CD4-positive, alpha-beta T cell (primary cell): ENCODE measurements around the gene EMCN. TPM values are rescaled to one million over a fixed set of nuclear protein-coding genes. Genes with fewer than 3 reads are reported as not detected.

Source experiments
- ATAC-seq: fragments of 200-7000 bp; cut with Tn5 transposase; one replicate; pipeline ENCODE4 v1.10.0; 2022; ENCODE audit warnings: mild to moderate bottlenecking; ENCODE audit not compliant: poor library complexity
- CTCF ChIA-PET: fragments of 350-600 bp; sonication (Branson Sonifier 250); formaldehyde crosslinking; loops from one replicate; lab custom pipeline; 2021; ENCODE audit warnings: antibody characterized with exemption, inconsistent platforms; lab: Charles Lee
- POLR2A ChIA-PET: fragments of 350-600 bp; sonication (Branson Sonifier 250); formaldehyde crosslinking; loops from one replicate; lab custom pipeline; 2021; ENCODE audit warnings: antibody characterized with exemption, inconsistent platforms; lab: Charles Lee
- DNase-seq, 14 experiments: peaks; one replicate each; pipeline ENCODE4 v3.0.0-alpha.2; 2013 to 2020; ENCODE audit warnings: mixed read lengths in 2 of 14
- H3K27ac ChIP-seq, 2 donors: one replicate each; pipeline versions ENCODE4 v1.5.1 to v1.7.0; 2013; ENCODE audit warnings: low read length in 2 of 2, low read depth in 1 of 2, mild to moderate bottlenecking in 1 of 2
- H3K27me3 ChIP-seq, 2 experiments: 1 replicate in 1 of 2; 2 replicates in 1 of 2; pipeline versions ENCODE4 v1.6.1 to v1.7.0; 2013; ENCODE audit warnings: low read length in 2 of 2, control low read depth in 1 of 2, mild to moderate bottlenecking in 1 of 2, moderate library complexity in 1 of 2; ENCODE audit not compliant: insufficient read depth in 2 of 2, control insufficient read depth in 1 of 2
- H3K36me3 ChIP-seq: one replicate; pipeline ENCODE4 v1.6.1; 2013; ENCODE audit warnings: low read length, control low read depth; ENCODE audit not compliant: insufficient read depth
- H3K4me1 ChIP-seq: one replicate; pipeline ENCODE4 v1.6.1; 2013; ENCODE audit warnings: low read length, control low read depth; ENCODE audit not compliant: insufficient read depth
- H3K4me3 ChIP-seq: one replicate; pipeline ENCODE4 v1.5.1; 2013; ENCODE audit warnings: mild to moderate bottlenecking, low read length, moderate library complexity
- H3K9me3 ChIP-seq, 2 experiments: 1 replicate in 1 of 2; 2 replicates in 1 of 2; pipeline versions ENCODE4 v1.6.1 to v1.7.0; 2013; ENCODE audit warnings: low read length in 2 of 2, mild to moderate bottlenecking in 2 of 2, control low read depth in 1 of 2, moderate library complexity in 1 of 2; ENCODE audit not compliant: control insufficient read depth in 1 of 2, insufficient read depth in 1 of 2
- H3K27ac Mint-ChIP-seq: one replicate; pipeline ENCODE4 v1.8.0; 2020; ENCODE audit warnings: mixed read lengths
- H3K27me3 Mint-ChIP-seq: one replicate; pipeline ENCODE4 v1.8.0; 2021; ENCODE audit warnings: mixed read lengths
- H3K36me3 Mint-ChIP-seq: one replicate; pipeline ENCODE4 v1.8.0; 2021; ENCODE audit warnings: low read depth, mixed read lengths
- H3K4me1 Mint-ChIP-seq: one replicate; pipeline ENCODE4 v1.8.0; 2021; ENCODE audit warnings: low read depth, mixed read lengths
- H3K4me3 Mint-ChIP-seq: one replicate; pipeline ENCODE4 v1.8.0; 2020; ENCODE audit warnings: mild to moderate bottlenecking, mixed read lengths
- H3K9me3 Mint-ChIP-seq: one replicate; pipeline ENCODE4 v1.8.0; 2020; ENCODE audit warnings: mixed read lengths
- intact Hi-C, 2 experiments: fragments of 100-400 bp; cut with DNase I in 1 of 2; cut with micrococcal nuclease in 1 of 2; formaldehyde crosslinking; loops; one replicate each; pipeline versions ENCODE4 v1.15.1 to v1.9.0; 2023 to 2025; cut with DNase I, micrococcal nuclease
- total RNA-seq, 174 experiments: library from RNA in 2 of 174; stranded (reverse) in 2 of 174; gene quantifications; one replicate each; pipeline ENCODE4 v1.2.3 and lab custom pipeline; 2021 to 2026
- TF ChIP-seq, protein P1 (sequence below): fragments of 200-600 bp; IDR thresholded peaks from one replicate; pipeline ENCODE4 v1.8.0; 2022; ENCODE audit warnings: antibody characterized with exemption, mild to moderate bottlenecking

The EMCN gene
- total RNA-seq, 2 experiments from 2014 or later: not detected

DNA sequence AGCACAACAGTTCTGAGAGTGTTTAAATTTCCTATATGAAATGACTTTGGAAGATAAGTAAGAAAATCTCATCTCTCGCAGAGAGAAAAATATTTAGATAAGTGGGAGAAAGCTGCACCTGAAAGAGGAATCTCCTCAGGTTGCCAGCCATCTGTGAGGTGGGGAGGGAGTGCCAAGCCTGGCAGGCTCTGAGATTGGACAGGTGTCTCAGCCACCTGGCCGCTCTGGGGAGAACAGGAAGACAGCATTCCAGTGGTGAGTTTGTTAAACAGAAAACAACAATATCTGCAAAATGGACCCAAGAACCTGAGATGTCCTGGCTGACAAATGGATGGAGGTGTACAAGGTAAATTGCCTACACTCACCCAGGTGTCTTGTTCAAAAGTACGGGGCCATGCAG lies 31.3 kb downstream of the EMCN start:
- Mint-ChIP-seq H3K9me3 (peaks cover 3% of the 10 kb centered on the region), H3K4me3 (no peak overlapping the region), H3K4me1 (no peaks in the 10 kb centered on the region), H3K36me3 (no peaks in the 10 kb centered on the region), H3K27ac (no peak overlapping the region), H3K27me3 (no peaks in the 10 kb centered on the region)
- no peak for DNase-seq
- H3K9me3 ChIP-seq: peaks cover 2 to 4% of the 10 kb centered on the region in 2 experiments
- CTCF ChIA-PET: no interaction called here
- no peaks in the 10 kb centered on the region for H3K36me3 ChIP-seq
- no peaks in the 10 kb centered on the region for H3K27me3 ChIP-seq
- no peak overlapping the region for H3K4me3 ChIP-seq
- TF ChIP-seq, protein P1, sequence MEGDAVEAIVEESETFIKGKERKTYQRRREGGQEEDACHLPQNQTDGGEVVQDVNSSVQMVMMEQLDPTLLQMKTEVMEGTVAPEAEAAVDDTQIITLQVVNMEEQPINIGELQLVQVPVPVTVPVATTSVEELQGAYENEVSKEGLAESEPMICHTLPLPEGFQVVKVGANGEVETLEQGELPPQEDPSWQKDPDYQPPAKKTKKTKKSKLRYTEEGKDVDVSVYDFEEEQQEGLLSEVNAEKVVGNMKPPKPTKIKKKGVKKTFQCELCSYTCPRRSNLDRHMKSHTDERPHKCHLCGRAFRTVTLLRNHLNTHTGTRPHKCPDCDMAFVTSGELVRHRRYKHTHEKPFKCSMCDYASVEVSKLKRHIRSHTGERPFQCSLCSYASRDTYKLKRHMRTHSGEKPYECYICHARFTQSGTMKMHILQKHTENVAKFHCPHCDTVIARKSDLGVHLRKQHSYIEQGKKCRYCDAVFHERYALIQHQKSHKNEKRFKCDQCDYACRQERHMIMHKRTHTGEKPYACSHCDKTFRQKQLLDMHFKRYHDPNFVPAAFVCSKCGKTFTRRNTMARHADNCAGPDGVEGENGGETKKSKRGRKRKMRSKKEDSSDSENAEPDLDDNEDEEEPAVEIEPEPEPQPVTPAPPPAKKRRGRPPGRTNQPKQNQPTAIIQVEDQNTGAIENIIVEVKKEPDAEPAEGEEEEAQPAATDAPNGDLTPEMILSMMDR: no peak
- ATAC-seq: no peak
- no peak overlapping the region for H3K27ac ChIP-seq
- POLR2A ChIA-PET: no interaction called here
- intact Hi-C loops: no loop called here
- no peaks in the 10 kb centered on the region for H3K4me1 ChIP-seq

DNA sequence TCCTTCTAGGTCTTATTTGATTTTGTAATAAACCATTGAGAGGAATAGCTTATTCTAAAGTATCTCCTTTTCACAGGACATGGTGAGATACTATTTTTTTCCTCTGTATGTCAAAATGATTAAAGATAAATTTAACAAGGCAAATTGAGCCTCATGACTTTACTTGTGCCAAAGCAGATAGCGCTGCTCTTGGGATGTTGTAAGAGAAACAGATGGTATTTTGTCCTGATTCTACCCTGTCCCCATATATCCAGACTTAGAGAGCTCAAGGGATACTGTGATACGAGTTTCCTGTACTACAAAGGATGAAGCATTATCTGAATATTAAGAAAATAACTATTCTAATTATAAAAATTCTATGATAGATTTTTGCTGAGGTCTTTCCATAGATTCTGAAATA lies 34.0 kb downstream of the EMCN start:
- no peak overlapping the region for H3K4me3 Mint-ChIP-seq
- Histone ChIP-seq H3K27ac (no peak overlapping the region), H3K9me3 (no peaks in the 10 kb centered on the region), H3K4me1 (no peaks in the 10 kb centered on the region), H3K36me3 (no peaks in the 10 kb centered on the region), H3K4me3 (no peak overlapping the region), H3K27me3 (no peaks in the 10 kb centered on the region)
- no peaks in the 10 kb centered on the region for H3K36me3 Mint-ChIP-seq
- intact Hi-C loops: no loop called here
- H3K4me1 Mint-ChIP-seq: no peaks in the 10 kb centered on the region
- ChIA-PET CTCF (no interaction called here), POLR2A (no interaction called here)
- ATAC-seq (no peak), DNase-seq (no peak)
- H3K27ac Mint-ChIP-seq: no peak overlapping the region
- no peaks in the 10 kb centered on the region for H3K9me3 Mint-ChIP-seq
- H3K27me3 Mint-ChIP-seq: no peaks in the 10 kb centered on the region
- TF ChIP-seq, protein P1: no peak

DNA sequence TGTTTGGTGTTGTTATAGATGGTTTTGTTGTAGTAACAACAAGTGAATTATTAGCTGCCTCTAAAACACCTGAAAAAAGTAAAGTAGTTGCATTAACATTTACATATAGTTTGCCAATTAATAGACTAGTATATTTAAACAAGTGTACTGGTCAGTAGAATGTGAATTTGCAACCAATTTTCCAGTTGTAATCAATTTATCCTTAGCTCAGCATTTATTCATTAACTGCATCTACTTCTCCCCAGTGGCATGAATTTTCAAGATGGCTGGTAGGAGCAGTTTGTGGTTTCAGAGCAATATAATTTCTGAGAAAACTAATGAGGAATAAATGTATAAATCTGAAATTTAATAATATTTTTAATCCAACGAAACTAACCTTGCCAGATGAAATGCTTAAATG lies 37.9 kb downstream of the EMCN start:
- H3K4me3 Mint-ChIP-seq: no peak overlapping the region
- Histone ChIP-seq H3K36me3 (no peaks in the 10 kb centered on the region), H3K9me3 (no peaks in the 10 kb centered on the region), H3K4me1 (no peaks in the 10 kb centered on the region), H3K27ac (no peak overlapping the region), H3K4me3 (no peak overlapping the region), H3K27me3 (no peaks in the 10 kb centered on the region)
- TF ChIP-seq, protein P1: no peak
- H3K27me3 Mint-ChIP-seq: no peaks in the 10 kb centered on the region
- DNase-seq: no peak
- H3K27ac Mint-ChIP-seq: no peak overlapping the region
- intact Hi-C loops: no loop called here
- ChIA-PET POLR2A (no interaction called here), CTCF (interaction anchor here (0.6 kb wide), 1 partner anchor 900 kb away, joined by 5 read pairs; no protein-coding TSS in a partner anchor)
- H3K9me3 Mint-ChIP-seq: no peaks in the 10 kb centered on the region
- no peaks in the 10 kb centered on the region for H3K36me3 Mint-ChIP-seq
- no peaks in the 10 kb centered on the region for H3K4me1 Mint-ChIP-seq
- no peak for ATAC-seq
